Panc1 (cell line): ENCODE measurements around the gene NR3C1.

Experiments
- POLR2AphosphoS5 ChIP-seq: IDR thresholded peaks from 2 replicates; pipeline ENCODE4 v1.6.1; 2012; ENCODE audit warnings: mild to moderate bottlenecking, low read depth, low read length, moderate library complexity
- SIN3A ChIP-seq: IDR thresholded peaks from 2 replicates; pipeline ENCODE4 v1.6.1; 2012; ENCODE audit warnings: low read depth, mild to moderate bottlenecking, low read length, moderate library complexity, borderline replicate concordance; ENCODE audit not compliant: insufficient read depth
- TCF7L2 ChIP-seq: IDR thresholded peaks from 2 replicates; pipeline ENCODE4 v1.6.1; 2011; ENCODE audit warnings: mild to moderate bottlenecking, low read depth, low read length, inconsistent platforms
- TF ChIP-seq, protein P1 (sequence below): fragments of 450-650 bp; IDR thresholded peaks from 2 replicates; pipeline ENCODE4 v1.5.1; 2017; ENCODE audit warnings: mild to moderate bottlenecking

DNA sequence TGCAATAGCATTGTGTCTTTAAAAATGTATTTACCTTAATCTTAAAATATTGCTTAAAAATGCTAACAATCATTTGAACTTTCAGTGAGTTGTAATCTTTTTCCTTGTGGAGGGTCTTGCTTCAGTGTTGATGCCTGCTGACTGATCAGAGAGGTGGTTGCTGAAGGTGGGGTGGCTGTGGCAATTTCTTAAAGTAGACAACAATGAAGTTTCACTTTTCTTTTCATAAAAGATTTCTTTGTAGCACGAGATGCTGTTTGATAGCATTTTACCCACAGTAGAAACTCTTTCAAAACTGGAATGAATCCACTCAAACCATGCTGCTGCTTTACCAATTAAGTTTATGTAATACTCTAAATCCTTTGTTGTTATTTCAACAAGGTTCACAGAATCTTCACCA, 50.8 kb downstream of the NR3C1 start:
- TF ChIP-seq, protein P1, sequence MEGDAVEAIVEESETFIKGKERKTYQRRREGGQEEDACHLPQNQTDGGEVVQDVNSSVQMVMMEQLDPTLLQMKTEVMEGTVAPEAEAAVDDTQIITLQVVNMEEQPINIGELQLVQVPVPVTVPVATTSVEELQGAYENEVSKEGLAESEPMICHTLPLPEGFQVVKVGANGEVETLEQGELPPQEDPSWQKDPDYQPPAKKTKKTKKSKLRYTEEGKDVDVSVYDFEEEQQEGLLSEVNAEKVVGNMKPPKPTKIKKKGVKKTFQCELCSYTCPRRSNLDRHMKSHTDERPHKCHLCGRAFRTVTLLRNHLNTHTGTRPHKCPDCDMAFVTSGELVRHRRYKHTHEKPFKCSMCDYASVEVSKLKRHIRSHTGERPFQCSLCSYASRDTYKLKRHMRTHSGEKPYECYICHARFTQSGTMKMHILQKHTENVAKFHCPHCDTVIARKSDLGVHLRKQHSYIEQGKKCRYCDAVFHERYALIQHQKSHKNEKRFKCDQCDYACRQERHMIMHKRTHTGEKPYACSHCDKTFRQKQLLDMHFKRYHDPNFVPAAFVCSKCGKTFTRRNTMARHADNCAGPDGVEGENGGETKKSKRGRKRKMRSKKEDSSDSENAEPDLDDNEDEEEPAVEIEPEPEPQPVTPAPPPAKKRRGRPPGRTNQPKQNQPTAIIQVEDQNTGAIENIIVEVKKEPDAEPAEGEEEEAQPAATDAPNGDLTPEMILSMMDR = no peak
- TF ChIP-seq TCF7L2 = no peak
- no peak for TF ChIP-seq POLR2AphosphoS5
- no peak for TF ChIP-seq SIN3A
